HL-60 (cell line): Measurements from ENCODE around the gene GSK3B.

Source experiments
- DNase-seq, 2 experiments: peaks; one replicate each; pipeline ENCODE4 v3.0.0-alpha.2; 2010 to 2020; ENCODE audit warnings: low read depth in 1 of 2, low spot score in 1 of 2
- H3K27ac ChIP-seq: fragments of 250-450 bp; sonication (Bioruptor Pico); replicated peaks from 2 replicates; pipeline ENCODE4 v1.5.1; 2020; ENCODE audit warnings: mild to moderate bottlenecking, moderate library complexity
- H3K27me3 ChIP-seq: fragments of 250-450 bp; sonication (Bioruptor Pico); 2 replicates; pipeline ENCODE4 v1.5.1; 2021; ENCODE audit warnings: mild to moderate bottlenecking, moderate library complexity; ENCODE audit not compliant: insufficient read depth, poor library complexity, severe bottlenecking
- H3K4me3 ChIP-seq: replicated peaks from 2 replicates; pipeline ENCODE4 v1.5.1; 2011; ENCODE audit warnings: mild to moderate bottlenecking, control low read depth, low read length; ENCODE audit not compliant: insufficient read depth
- CTCF ChIP-seq: IDR thresholded peaks from one replicate; pipeline ENCODE4 v1.5.1; 2011; ENCODE audit warnings: low read length, control low read depth, inconsistent platforms; ENCODE audit not compliant: insufficient read depth
- GABPA ChIP-seq: IDR thresholded peaks from 2 replicates; pipeline ENCODE4 v1.6.1; 2012; ENCODE audit warnings: low read depth
- POLR2AphosphoS5 ChIP-seq: IDR thresholded peaks from 2 replicates; pipeline ENCODE4 v1.6.1; 2012; ENCODE audit warnings: low read depth
- REST ChIP-seq: IDR thresholded peaks from 2 replicates; pipeline ENCODE4 v1.6.1; 2012; ENCODE audit warnings: low read depth; ENCODE audit not compliant: insufficient replicate concordance
- SPI1 ChIP-seq: IDR thresholded peaks from 2 replicates; pipeline ENCODE4 v1.6.1; 2012; ENCODE audit warnings: low read depth, mild to moderate bottlenecking, borderline replicate concordance

GSK3B gene

GRCh38 chr3:119955972-119956371, 138.3 kb downstream of the GSK3B start:
- TF ChIP-seq SPI1, result no peak
- TF ChIP-seq POLR2AphosphoS5, result no peak
- TF ChIP-seq GABPA, result no peak
- TF ChIP-seq CTCF, result no peak
- no peak for TF ChIP-seq REST
- no peaks in the 10 kb centered on the region for H3K27me3 ChIP-seq
- H3K27ac ChIP-seq, result no peak overlapping the region
- no peak for DNase-seq
- no peak overlapping the region for H3K4me3 ChIP-seq

- no peak overlapping the region for H3K27ac ChIP-seq
- DNase-seq, result no peak
- H3K4me3 ChIP-seq, result no peak overlapping the region
- TF ChIP-seq POLR2AphosphoS5, result no peak
- TF ChIP-seq SPI1, result no peak
- TF ChIP-seq CTCF, result no peak
- TF ChIP-seq REST, result no peak
- no peak for TF ChIP-seq GABPA
- H3K27me3 ChIP-seq, result no peaks in the 10 kb centered on the region
Measured at GRCh38 chr3:119950666-119951325, 143.5 kb downstream of the GSK3B start.

GRCh38 chr3:119945291-119945690, 149.0 kb downstream of the GSK3B start:
- TF ChIP-seq REST (no peak), CTCF (no peak), SPI1 (no peak), POLR2AphosphoS5 (no peak), GABPA (no peak)
- no peak for DNase-seq
- H3K27me3 ChIP-seq, result no peaks in the 10 kb centered on the region
- no peak overlapping the region for H3K27ac ChIP-seq
- H3K4me3 ChIP-seq, result no peak overlapping the region
